Body of pancreas (tissue), 4 donors: ENCODE results near the gene NEURL1.

Experiments used
- CTCF ChIP-seq, 7 experiments: fragments of 450-650 bp in 4 of 7; fragments of 200-600 bp in 3 of 7; sonication (generic) in 3 of 7; IDR thresholded peaks; one replicate each; pipeline ENCODE4 v1.5.1; 2016 to 2019; ENCODE audit warnings: antibody characterized with exemption in 7 of 7
- POLR2A ChIP-seq, 3 donors: fragments of 450-650 bp; IDR thresholded peaks; one replicate each; pipeline ENCODE4 v1.6.1; 2016; ENCODE audit warnings: antibody characterized with exemption in 3 of 3, mild to moderate bottlenecking in 2 of 3

- no peak for TF ChIP-seq CTCF (IDR thresholded peaks at IDR 0.05)
- TF ChIP-seq POLR2A (IDR thresholded peaks at IDR 0.05), result no peak
Observed at GRCh38 chr10:103595933-103596726, 102.6 kb downstream of the NEURL1 start.
